Right ventricle myocardium superior (tissue), 1 donor: Measurements from ENCODE around the gene RGS12. TPM values are rescaled to one million over a fixed set of nuclear protein-coding genes. Genes with fewer than 3 reads are reported as not detected.
A peak's percentile ranks its signal among the peaks of the same experiment; 100 is the strongest.

Source experiments
- ATAC-seq: fragments of 200-7000 bp; cut with Tn5 transposase; one replicate; pipeline ENCODE4 v1.9.1; 2020; ENCODE audit warnings: mild to moderate bottlenecking; ENCODE audit not compliant: poor library complexity
- DNase-seq: peaks from one replicate; pipeline ENCODE4 v3.0.0-alpha.2; 2020
- intact Hi-C: fragments of 100-400 bp; cut with DNase I; formaldehyde crosslinking; loops from one replicate; pipeline ENCODE4 v1.11.2; 2022
- total RNA-seq: library from RNA; stranded (reverse); fragmentation: NEBNext Ultra II Directional; extraction: Animal tissue kit (Norgen Biotek cat#: 25700); gene quantifications from one replicate; pipeline ENCODE4 v1.2.1, GENCODE V29; 2021
- donor health status: DM: no; HTN: yes; CAD: no; lungs with severe emphysema.

RGS12 gene
- total RNA-seq, 1 donor from 2014 or later, result 15.8 TPM

DNA sequence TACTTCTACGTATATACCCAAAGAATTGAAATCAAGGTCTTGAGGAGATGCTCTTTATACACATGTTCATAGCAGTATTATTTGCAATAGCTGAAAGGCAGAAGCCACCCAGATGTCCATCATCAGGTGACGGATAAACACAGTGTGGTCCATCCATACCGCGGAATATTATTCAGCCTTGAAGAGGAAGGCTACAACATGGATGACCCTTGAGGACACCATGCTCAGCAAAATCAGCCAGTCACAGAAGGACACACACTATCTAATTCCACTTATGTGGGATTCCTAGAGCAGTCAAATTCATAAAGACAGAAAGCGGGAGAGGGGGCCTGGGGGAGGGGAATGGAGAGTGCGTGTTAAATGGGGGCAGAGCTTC is 44.5 kb downstream of the RGS12 start:
- peak; percentile 5 for DNase-seq
- ATAC-seq, result no peak
- intact Hi-C loops, result no loop called here

- intact Hi-C loops, result no loop called here
- ATAC-seq, result no peak
- peak; percentile 12 for DNase-seq
These were observed 45.0 kb downstream of the RGS12 start for GRCh38 chr4:3337811-3338210.

DNA sequence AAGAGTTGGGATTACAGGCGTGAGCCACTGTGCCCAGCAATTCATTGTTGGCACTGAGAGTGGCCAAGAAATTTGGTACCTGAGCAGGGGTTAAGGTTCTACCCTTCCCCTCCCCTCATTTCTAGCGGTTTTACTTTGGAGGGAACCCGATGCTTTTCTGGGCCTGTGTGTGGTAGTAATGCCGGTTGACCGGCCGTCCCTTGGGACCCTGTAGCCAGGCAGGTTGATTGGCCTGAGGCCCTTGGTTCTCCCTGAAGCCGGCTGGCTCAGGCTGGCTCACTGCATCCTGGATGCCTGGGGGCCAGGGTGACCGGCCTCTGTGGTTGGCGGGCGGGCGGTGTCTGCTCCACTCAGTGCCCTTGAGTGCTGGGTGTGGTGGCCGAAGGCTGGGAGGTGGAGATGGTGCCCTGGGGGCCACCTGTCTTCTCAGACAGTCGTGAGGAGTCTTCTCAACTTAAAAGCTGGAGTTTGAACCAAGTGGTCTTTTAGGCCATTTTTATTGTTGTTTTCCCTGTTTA is 45.6 kb downstream of the RGS12 start:
- ATAC-seq (no peak), DNase-seq (peak; percentile 35)
- intact Hi-C loops, result no loop called here

DNA sequence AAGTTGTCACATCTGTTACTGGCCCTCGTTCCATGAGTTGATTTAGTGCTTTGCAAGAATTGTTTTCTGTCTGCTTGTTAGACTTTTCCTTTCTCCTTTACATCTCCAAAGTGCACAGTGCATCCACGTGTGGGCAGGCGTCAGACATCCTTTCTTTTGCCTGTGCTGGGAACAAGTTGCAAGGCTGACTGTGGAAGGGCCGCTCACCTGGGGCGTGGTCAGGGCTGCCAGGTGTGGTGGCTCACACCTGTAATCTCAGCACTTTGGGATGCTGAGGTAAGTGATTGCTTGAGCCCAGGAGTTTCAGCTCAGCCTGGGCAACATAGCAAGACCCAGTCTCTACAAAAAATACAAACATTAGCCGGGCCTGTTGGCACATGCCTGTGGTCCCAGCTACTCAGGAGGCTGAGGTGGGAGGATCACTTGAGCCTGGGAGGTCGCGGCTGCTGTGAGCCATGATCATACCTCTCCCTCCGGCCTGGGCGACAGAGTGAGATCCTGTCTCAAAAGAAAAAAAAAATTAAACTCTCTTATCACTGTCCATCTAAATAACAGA is 46.2 kb downstream of the RGS12 start:
- ATAC-seq, result no peak
- intact Hi-C loops, result no loop called here
- peak; percentile 23 for DNase-seq

DNA sequence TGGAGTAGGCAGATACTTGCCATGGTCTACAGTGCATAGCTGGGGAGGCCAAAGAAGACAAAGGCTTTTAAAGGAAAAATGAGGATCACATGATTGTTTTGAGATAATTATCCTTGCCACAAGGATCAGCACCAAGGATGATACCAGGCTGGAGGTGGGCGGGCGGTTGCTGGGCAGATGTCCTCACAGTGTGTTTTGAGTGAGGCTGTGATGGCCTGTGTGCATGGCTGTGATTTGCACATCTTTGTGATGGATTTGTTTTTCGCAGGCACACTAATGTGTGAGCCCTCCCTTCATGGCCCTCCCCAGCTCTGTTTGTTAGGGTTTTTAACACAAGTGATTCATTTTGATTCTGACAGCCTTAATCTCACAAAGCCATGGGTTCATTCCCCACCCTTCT is 46.8 kb downstream of the RGS12 start:
- intact Hi-C loops, result no loop called here
- ATAC-seq (no peak), DNase-seq (peak; percentile 6)

- no peak for ATAC-seq
- intact Hi-C loops, result loop anchor here (10.0 kb wide), 1 partner anchor 175 kb away; no protein-coding TSS in a partner anchor
- DNase-seq, result peak; percentile 38
These were observed 47.3 kb downstream of the RGS12 start for GRCh38 chr4:3340038-3340699.

DNA sequence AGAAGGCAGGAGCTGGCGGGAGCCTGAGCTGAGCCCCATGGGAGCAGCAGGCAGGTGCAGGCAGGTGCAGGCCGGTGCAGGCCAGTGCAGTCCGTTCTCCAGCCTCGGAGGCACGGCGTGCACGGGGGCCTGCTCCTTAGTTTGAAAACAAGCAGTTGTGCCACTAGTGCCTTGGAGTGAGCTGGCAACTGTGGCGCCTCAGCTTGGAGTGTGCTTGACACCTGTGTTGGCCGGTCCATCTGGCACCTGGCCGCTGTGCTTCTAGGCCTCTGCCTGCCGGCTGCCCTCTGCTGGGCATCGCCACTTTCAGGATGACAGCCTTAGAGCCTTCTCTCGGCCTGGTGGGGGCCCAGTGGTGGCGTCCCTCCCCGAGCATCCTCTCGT is 47.9 kb downstream of the RGS12 start:
- peak; percentile 65 for DNase-seq
- peak; percentile 79 for ATAC-seq
- intact Hi-C loops, result loop anchor here (10.0 kb wide), 1 partner anchor 174 kb away; no protein-coding TSS in a partner anchor

GRCh38 chr4:3341760-3342159 is 48.9 kb downstream of the RGS12 start:
- no peak for ATAC-seq
- peak; percentile 14 for DNase-seq
- intact Hi-C loops, result loop anchor here (10.0 kb wide), 1 partner anchor 173 kb away; no protein-coding TSS in a partner anchor

- ATAC-seq (no peak), DNase-seq (peak; percentile 1)
- intact Hi-C loops, result loop anchor here (10.0 kb wide), 1 partner anchor 172 kb away; no protein-coding TSS in a partner anchor
These were observed 49.5 kb downstream of the RGS12 start for GRCh38 chr4:3342182-3342854.

Other genes starting within 250 kb of the RGS12 start
- not detected for gene HTT-AS, start 218.5 kb upstream of the RGS12 start, total RNA-seq
- gene HTT, start 218.3 kb upstream of the RGS12 start, total RNA-seq, result 23.9 TPM
- gene MSANTD1, start 43.9 kb upstream of the RGS12 start, total RNA-seq, result 0.54 TPM
- gene HGFAC, start 148.9 kb downstream of the RGS12 start, total RNA-seq, result 1.9 TPM
- gene DOK7, start 170.3 kb downstream of the RGS12 start, total RNA-seq, result 33.7 TPM
- gene LRPAP1, start 239.4 kb downstream of the RGS12 start, total RNA-seq, result 280 TPM